Activated CD4-positive, alpha-beta T cell treated with anti-CD3 and anti-CD28 coated beads, Interleukin-2, amount 50 U/mL, for 16 hours (primary cell): ENCODE results near the gene STUM.

Experiments
- DNase-seq: peaks from one replicate; pipeline ENCODE4 v3.0.0-alpha.2; 2020

The STUM gene

GRCh38 chr1:226643177-226643576, 94.6 kb downstream of the STUM start:
- peak; percentile 77 for DNase-seq

- no peak for DNase-seq
Measured at GRCh38 chr1:226643611-226644540, 95.3 kb downstream of the STUM start.

GRCh38 chr1:226644541-226645176, 96.1 kb downstream of the STUM start:
- DNase-seq, result no peak

- DNase-seq, result no peak
Measured at GRCh38 chr1:226645279-226645976, 96.9 kb downstream of the STUM start.

- no peak for DNase-seq
Measured at GRCh38 chr1:226646026-226646869, 97.7 kb downstream of the STUM start.

- no peak for DNase-seq
Measured at GRCh38 chr1:226646870-226647449, 98.4 kb downstream of the STUM start.

GRCh38 chr1:226647719-226648118, 99.2 kb downstream of the STUM start:
- DNase-seq, result no peak

- no peak for DNase-seq
Measured at GRCh38 chr1:226648421-226648820, 99.9 kb downstream of the STUM start.

- no peak for DNase-seq
Measured at GRCh38 chr1:226649244-226649643, 100.7 kb downstream of the STUM start.

- DNase-seq, result no peak
Measured at GRCh38 chr1:226649780-226650179, 101.2 kb downstream of the STUM start.

- no peak for DNase-seq
Measured at GRCh38 chr1:226650236-226650841, 101.8 kb downstream of the STUM start.

- DNase-seq, result no peak
Measured at GRCh38 chr1:226651041-226651731, 102.6 kb downstream of the STUM start.

GRCh38 chr1:226651732-226652105, 103.2 kb downstream of the STUM start:
- no peak for DNase-seq

GRCh38 chr1:226652613-226653012, 104.0 kb downstream of the STUM start:
- no peak for DNase-seq

- DNase-seq, result peak; percentile 68
Measured at GRCh38 chr1:226653311-226653921, 104.9 kb downstream of the STUM start.

GRCh38 chr1:226654046-226654667, 105.6 kb downstream of the STUM start:
- DNase-seq, result no peak

GRCh38 chr1:226654668-226655055, 106.1 kb downstream of the STUM start:
- no peak for DNase-seq

- no peak for DNase-seq
Measured at GRCh38 chr1:226655251-226656163, 106.9 kb downstream of the STUM start.

- no peak for DNase-seq
Measured at GRCh38 chr1:226656201-226656600, 107.6 kb downstream of the STUM start.
